EL (cell line): Measurements from ENCODE around the gene CASP8.
"Not testable (repeated sequence)": the region's sequence is repeated elsewhere in the genome, so short reads cannot be mapped to it uniquely, and the experiment has no call there.

Experiments
- DNase-seq: peaks from one replicate; pipeline ENCODE4 v3.0.0-alpha.2; 2016

The CASP8 gene

DNA sequence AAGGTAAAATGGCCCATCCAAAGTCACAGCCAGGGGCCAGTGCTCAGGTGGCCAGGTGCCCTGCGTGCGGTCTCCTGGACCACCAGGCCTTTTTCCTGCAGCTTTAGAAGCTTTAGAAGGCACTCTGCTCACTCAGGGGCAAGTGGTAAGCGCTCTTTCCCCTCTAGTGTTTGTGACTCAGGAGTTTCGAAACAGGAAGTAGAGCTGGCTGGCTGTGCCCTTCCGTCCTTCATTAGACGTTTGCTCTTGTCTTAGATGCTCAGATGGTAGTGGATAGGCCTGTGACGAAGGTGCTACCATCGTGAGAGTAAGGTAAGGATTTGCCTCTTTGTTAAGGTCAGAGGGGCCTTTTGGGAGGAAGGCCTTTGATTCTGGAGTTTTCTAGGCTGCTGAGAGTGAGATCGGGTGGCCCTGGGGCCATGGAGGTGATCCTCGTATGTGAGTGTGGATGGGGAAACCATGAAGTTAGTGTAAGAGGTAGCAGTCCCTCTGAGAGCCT is at the start of gene CASP8:
TSS of gene CASP8 (plus strand) at position 235 of the 499 bp plus-strand sequence. CDS start 5,951 bp downstream, outside the sequence.
- peak; percentile 71 for DNase-seq

DNA sequence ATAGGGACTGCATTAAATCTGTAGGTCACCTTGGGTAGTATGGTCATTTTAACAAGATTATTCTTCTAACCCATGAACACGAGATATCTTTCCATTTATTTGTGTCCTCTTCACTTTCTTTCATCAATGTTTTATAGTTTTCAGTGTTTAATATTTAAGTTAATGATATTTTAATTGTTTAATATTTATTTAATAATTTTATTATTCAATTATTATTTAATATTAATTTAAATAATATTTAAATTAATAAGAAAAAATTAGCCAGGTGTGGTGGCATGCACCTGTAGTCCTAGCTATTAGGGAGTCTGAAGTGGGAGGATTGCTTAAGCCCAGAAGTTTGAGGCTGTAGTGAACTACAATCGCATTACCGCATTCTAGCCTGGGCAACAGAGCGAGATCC is 44.4 kb upstream of the CASP8 start:
- no peak for DNase-seq

DNA sequence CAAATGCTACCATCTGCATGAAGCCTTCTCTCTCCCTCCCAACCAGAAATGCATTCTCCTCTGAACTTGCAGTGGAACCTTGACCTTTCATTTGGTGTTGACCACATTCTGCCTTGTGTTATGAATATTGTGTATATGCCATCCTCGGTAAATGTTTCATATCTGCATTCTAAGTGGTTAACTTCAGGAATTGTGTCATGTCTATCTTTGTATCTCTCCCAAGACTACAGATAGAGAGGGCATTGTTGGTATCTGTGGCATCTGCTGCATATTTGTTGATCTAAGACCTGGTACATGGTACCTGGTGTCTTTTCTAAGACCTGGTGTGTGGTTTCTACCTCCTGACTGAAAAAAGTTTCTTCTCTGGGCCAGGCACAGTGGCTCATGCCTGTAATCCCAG is 43.4 kb upstream of the CASP8 start:
- DNase-seq: no peak

- DNase-seq: peak; percentile 31
Observed at GRCh38 chr2:201218780-201219179, 41.6 kb upstream of the CASP8 start.

- DNase-seq: no peak
Observed at GRCh38 chr2:201219328-201220096, 40.8 kb upstream of the CASP8 start.

DNA sequence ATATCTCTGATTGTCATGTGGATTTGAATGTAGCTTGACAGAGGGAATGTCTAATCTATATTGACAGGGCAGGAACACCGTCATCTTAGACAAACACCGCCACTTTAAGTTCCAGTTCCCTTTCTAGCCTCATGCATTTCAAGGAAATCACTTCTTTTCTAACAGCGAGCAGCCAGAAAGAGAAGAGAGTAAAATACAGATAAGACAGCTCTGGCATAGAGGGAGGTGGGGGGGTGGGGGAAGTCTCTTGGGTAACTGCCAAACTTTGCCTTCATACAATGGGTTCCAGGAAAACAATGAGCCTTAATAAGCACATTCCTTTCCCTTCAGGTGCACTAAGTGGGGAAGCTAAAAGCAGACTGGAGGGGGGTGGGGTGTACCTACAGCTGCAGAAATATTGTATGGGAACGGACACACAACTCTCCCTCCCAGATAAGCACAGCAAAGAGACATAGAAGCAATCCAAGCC is 40.2 kb upstream of the CASP8 start:
- no peak for DNase-seq

GRCh38 chr2:201223089-201224073 is 37.0 kb upstream of the CASP8 start:
- no peak for DNase-seq

- DNase-seq: peak; percentile 47
Observed at GRCh38 chr2:201228271-201228911, 31.9 kb upstream of the CASP8 start.

GRCh38 chr2:201228912-201229290 is 31.4 kb upstream of the CASP8 start:
- DNase-seq: no peak

DNA sequence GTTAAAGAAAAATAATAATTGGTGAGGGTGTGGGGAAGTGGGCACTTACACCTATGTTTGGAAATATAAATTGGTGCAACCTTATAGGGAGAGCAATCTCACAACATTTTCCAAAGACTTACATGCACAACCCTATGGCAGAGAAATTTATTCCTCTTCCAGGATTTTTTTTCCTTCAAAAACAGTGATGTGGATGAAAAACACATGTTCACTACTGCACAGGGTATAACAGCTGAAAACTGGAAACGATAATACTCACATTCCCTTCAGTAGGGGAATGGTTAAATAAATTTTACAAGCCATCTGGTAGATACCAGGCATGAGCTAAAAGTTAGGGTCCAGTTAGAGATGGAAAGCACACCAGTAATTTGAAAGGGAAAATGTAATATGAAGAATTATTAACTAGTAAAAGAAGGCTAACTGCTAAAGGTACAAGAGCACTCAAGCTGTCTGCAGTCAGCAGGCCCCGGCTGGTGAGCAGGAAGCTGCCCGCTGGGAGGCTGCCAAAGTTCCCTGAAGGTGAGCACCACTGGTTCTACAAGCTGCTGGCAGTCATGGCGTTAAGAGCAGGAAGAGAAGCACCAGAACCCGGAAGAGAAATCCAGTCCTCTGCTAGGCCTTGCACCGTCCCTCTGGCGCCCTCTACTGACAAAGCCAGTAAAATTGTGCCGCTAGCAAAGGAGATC is 28.4 kb upstream of the CASP8 start:
- peak; percentile 94 for DNase-seq

DNA sequence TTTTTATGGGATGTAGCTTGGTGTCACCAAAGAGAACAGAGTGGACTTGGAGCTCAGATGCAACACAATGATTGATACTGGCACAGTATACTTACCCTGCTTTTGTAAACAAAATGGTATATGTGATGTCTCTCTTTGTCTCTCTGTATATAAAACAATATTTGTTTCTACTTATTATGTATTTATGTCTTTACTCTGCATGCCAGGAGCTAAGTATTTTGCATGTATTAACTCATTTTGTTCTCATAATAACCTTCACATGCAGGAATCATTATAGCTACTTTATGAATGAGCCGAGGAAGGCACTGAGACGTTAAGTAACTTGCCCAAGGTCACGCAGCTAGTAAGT is 27.9 kb upstream of the CASP8 start:
- no peak for DNase-seq

GRCh38 chr2:201233192-201233811 is 27.0 kb upstream of the CASP8 start:
- peak; percentile 27 for DNase-seq

DNA sequence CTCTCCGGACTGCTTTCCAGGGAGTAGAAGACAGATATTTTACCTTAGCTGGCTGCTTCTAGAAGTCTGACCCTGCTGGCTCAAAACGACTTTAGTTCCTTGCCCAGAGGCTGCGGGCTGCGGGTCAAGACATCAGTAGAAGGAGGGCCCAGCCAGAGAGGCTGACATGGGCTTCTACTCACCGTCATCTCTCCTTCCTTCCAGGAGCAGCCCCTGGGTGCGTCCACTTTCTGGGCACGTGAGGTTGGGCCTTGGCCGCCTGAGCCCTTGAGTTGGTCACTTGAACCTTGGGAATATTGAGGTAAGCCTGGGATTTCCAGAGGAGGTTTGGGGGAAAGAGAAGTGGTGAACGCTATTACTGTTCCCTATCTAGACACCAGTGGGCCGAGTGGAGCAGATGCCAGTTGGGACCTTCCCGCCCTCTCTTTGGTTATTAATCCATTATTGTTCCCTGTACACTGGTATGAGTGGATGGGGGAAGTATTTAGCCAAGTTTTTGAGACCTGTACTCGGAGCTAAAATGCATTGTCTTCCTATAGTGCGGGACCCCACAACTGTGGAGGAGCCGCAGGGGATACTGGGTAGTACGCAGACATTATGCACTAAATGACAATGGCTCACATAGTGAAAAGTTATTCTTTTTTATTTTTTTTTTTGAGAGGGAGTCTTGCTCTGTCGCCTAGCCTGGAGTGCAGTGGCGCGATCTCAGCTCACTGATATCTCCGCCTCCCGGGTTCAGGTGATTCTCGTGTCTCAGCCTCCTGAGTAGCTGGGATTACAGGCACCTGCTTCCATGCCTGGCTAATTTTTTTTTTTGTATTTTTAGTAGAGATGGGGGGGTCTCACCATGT is 26.3 kb upstream of the CASP8 start:
- no peak for DNase-seq

GRCh38 chr2:201234663-201235135 is 25.6 kb upstream of the CASP8 start:
- peak; percentile 50 for DNase-seq

GRCh38 chr2:201235860-201236811 is 24.2 kb upstream of the CASP8 start:
- peak; percentile 82 for DNase-seq

DNA sequence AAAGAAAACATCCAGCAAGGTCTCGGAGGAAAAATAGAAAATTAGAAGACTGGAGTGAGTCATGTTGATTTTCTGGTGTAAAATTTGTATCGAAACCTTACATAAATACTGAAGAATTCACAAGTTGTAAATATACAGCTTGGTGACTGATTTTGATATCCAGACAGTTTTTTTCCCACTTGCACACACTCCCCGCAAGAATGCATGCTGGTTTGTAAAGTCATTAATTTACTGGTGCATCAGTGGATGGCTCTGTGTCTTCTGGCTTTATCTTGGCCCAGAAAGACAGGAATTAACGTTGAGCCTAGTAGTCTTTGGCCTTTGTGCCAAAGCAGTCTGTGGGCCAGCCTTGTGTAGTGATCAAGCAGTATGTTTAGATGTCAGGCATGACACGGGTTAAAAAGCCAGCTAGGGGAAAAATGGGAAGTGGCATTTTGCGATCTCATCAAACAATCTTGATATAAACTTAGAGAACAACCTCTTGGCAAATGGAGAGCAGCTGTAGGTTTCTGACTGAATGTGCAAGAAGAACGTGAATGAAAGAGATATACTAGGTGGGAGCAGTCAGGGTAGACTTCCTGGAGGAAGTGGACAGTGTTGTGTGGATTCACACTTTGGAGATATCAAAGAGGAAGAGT is 22.7 kb upstream of the CASP8 start:
- DNase-seq: no peak

GRCh38 chr2:201239167-201239935 is 21.0 kb upstream of the CASP8 start:
- DNase-seq: not testable (repeated sequence)

GRCh38 chr2:201242571-201243277 is 17.6 kb upstream of the CASP8 start:
- no peak for DNase-seq
